Keratinocyte (primary cell): Measurements from ENCODE around the gene ARID3B. TPM values are rescaled to one million over a fixed set of nuclear protein-coding genes. Genes with fewer than 3 reads are reported as not detected.
A peak's percentile ranks its signal among the peaks of the same experiment; 100 is the strongest.

Source experiments
- DNase-seq: peaks from one replicate; pipeline ENCODE4 v3.0.0-alpha.2; 2011; ENCODE audit warnings: low read depth, missing footprints, low spot score
- FAIRE-seq: peaks from 2 replicates; lab custom pipeline; 2011; peaks lifted over from hg19 to GRCh38; lab: Jason Lieb, UNC
- H2AFZ ChIP-seq: 2 replicates; pipeline ENCODE4 v1.6.0; 2012; ENCODE audit warnings: low read length, control low read depth, inconsistent platforms; ENCODE audit not compliant: control insufficient read depth
- H3K27ac ChIP-seq: 2 replicates; pipeline ENCODE4 v1.5.1; 2011; ENCODE audit warnings: low read length; ENCODE audit not compliant: control insufficient read depth, insufficient read depth
- H3K27me3 ChIP-seq: 3 replicates; pipeline ENCODE4 v1.6.0; 2011; ENCODE audit warnings: low read length; ENCODE audit not compliant: control insufficient read depth, insufficient read depth; ENCODE audit errors: extremely low read depth
- H3K36me3 ChIP-seq, 2 experiments: 2 replicates in 1 of 2; 3 replicates in 1 of 2; pipeline ENCODE4 v1.5.1; 2011; ENCODE audit warnings: low read length in 2 of 2, mild to moderate bottlenecking in 1 of 2; ENCODE audit not compliant: control insufficient read depth in 2 of 2, insufficient read depth in 2 of 2; ENCODE audit errors: extremely low read depth in 1 of 2
- H3K4me1 ChIP-seq: 3 replicates; pipeline ENCODE4 v1.5.1; 2011; ENCODE audit warnings: low read length; ENCODE audit not compliant: control insufficient read depth, insufficient read depth; ENCODE audit errors: extremely low read depth
- H3K4me2 ChIP-seq: 3 replicates; pipeline ENCODE4 v1.6.0; 2011; ENCODE audit warnings: low read depth, low read length; ENCODE audit not compliant: control insufficient read depth, insufficient read depth; ENCODE audit errors: extremely low read depth
- H3K4me3 ChIP-seq, 3 experiments: fragments of 200-600 bp in 1 of 3; sonication (generic) in 1 of 3; 2 replicates in 2 of 3; 3 replicates in 1 of 3; pipeline ENCODE4 v1.5.1; 2011 to 2016; ENCODE audit warnings: low read length in 3 of 3, mild to moderate bottlenecking in 3 of 3, control low read depth in 2 of 3, inconsistent platforms in 1 of 3, low read depth in 1 of 3, mixed read lengths in 1 of 3, mixed run types in 1 of 3, moderate library complexity in 1 of 3; ENCODE audit not compliant: control insufficient read depth in 2 of 3, insufficient read depth in 2 of 3; ENCODE audit errors: extremely low read depth in 1 of 3
- H3K79me2 ChIP-seq: 2 replicates; pipeline ENCODE4 v1.6.0; 2012; ENCODE audit warnings: low read length; ENCODE audit not compliant: control insufficient read depth, insufficient read depth
- H3K9ac ChIP-seq: 3 replicates; pipeline ENCODE4 v1.6.0; 2011; ENCODE audit warnings: low read length; ENCODE audit not compliant: control insufficient read depth, insufficient read depth; ENCODE audit errors: extremely low read depth
- H3K9me1 ChIP-seq: 3 replicates; pipeline ENCODE4 v1.6.0; 2011; ENCODE audit warnings: low read length; ENCODE audit not compliant: control insufficient read depth, insufficient read depth; ENCODE audit errors: extremely low read depth
- H3K9me3 ChIP-seq: 2 replicates; pipeline ENCODE4 v1.5.1; 2012; ENCODE audit warnings: low read depth, low read length; ENCODE audit not compliant: control insufficient read depth
- H4K20me1 ChIP-seq: 3 replicates; pipeline ENCODE4 v1.6.0; 2011; ENCODE audit warnings: low read length; ENCODE audit not compliant: control insufficient read depth, insufficient read depth; ENCODE audit errors: extremely low read depth
- CTCF ChIP-seq, 3 experiments: IDR thresholded peaks in 1 of 3; conservative IDR thresholded peaks in 1 of 3; optimal IDR thresholded peaks in 1 of 3; 2 replicates in 2 of 3; 3 replicates in 1 of 3; pipeline versions ENCODE3 to v1.5.1; 2011; ENCODE audit warnings: low read length in 3 of 3, mild to moderate bottlenecking in 3 of 3, moderate library complexity in 2 of 3, control low read depth in 1 of 3, inconsistent platforms in 1 of 3; ENCODE audit not compliant: insufficient read depth in 2 of 3; ENCODE audit errors: extremely low read depth in 1 of 3
- EZH2 ChIP-seq: IDR thresholded peaks from one replicate; pipeline ENCODE4 v1.6.1; 2012; ENCODE audit warnings: inconsistent platforms, mild to moderate bottlenecking, low read length, moderate library complexity
- dilution Hi-C: fragments of 300-500 bp; cut with MboI; formaldehyde crosslinking; loops from one replicate; pipeline ENCODE4 v1.7.0; 2020; ENCODE audit warnings: low sequenced_read_pairs; ENCODE audit not compliant: extremely low pct_ligation_motif_present
- polyA plus RNA-seq, 5 experiments: library from polyadenylated mRNA; depleted of rRNA in 3 of 5; stranded (reverse) in 3 of 5; stranded (forward) in 1 of 5; unstranded in 1 of 5; fragments of >200 nt; gene quantifications; 1 replicate in 1 of 5; 2 replicates in 3 of 5; 3 replicates in 1 of 5; pipeline versions ENCODE4 v1.2.1 to v1.2.3, GENCODE V29; 2011 to 2012; ENCODE audit warnings: missing spikeins in 2 of 5, low read depth in 1 of 5, low replicate concordance in 1 of 5

The ARID3B gene
- polyA plus RNA-seq, 1 donor (not counting 4 experiments of a cell fraction or from before 2014, with no cell fraction given): 3.6 TPM

DNA sequence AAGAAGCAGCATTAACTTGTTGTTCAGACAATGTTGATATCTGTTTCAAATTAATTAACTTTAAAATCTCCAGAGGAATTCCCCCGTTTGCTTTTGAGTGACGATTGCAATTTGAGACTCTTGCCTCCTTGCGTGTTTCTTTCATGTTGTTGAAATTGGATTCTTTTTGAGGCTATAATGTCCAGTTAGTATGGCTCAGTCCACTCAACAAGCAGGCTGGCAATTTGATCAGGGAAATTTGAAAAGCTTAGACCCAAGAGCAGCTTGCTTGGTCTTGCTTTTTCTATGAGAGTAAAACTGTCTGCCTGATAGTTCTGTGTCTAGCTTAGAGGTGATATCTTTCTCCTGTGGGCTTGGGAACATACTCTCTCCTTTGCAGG, 2.0 kb downstream of the ARID3B start:
- Histone ChIP-seq H3K27ac (no peak overlapping the region), H3K4me1 (peaks cover 38% of the 10 kb centered on the region), H4K20me1 (peaks cover 12% of the 10 kb centered on the region), H3K79me2 (peaks cover 12% of the 10 kb centered on the region), H3K27me3 (no peaks in the 10 kb centered on the region), H3K36me3 (peaks cover 0 to 3% of the 10 kb centered on the region in 2 experiments), H3K9ac (no peak overlapping the region), H2AFZ (no peak overlapping the region), H3K9me1 (no peaks in the 10 kb centered on the region), H3K4me3 (no peak overlapping the region), H3K9me3 (no peaks in the 10 kb centered on the region), H3K4me2 (peak overlapping the region; percentile 97)
- dilution Hi-C loops: no loop called here
- DNase-seq: no peak
- FAIRE-seq: no peak
- TF ChIP-seq CTCF (optimal IDR thresholded peaks at IDR 0.05 in 1 of 3, IDR thresholded peaks at IDR 0.05 in 1 of 3, conservative IDR thresholded peaks at IDR 0.05 in 1 of 3; ENCODE audit: extremely low read depth in 1 of 3, insufficient read depth in 2 of 3, low read length in 3 of 3) (no peak), EZH2 (no peak)

DNA sequence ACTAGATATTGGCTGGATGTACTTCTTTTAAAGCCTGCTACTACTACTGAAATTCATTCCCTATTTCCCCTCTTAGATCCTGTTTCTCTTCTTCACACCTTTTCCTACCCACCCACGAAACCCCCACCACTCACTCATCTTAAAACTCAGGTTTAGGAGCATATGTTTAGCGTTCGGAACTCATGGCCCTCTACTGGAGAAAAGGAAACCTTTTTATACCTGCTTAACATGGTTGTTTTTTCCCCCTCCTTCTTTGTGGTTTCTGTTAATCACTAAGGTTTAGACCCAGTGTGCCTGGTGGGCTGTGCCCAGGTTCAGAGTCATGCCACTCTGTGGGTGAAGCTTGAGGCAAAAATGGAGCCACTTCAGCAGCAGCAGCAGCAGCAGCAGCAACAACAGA, 2.6 kb downstream of the ARID3B start:
- H3K27ac ChIP-seq: no peak overlapping the region
- H3K4me3 ChIP-seq: no peak overlapping the region
- H3K9me3 ChIP-seq: no peaks in the 10 kb centered on the region
- H3K79me2 ChIP-seq: peaks cover 17% of the 10 kb centered on the region
- H3K4me1 ChIP-seq: peaks cover 38% of the 10 kb centered on the region
- no peak overlapping the region for H2AFZ ChIP-seq
- H3K4me2 ChIP-seq: no peak overlapping the region
- no peak for DNase-seq
- no peaks in the 10 kb centered on the region for H3K9me1 ChIP-seq
- TF ChIP-seq EZH2: no peak
- TF ChIP-seq CTCF (optimal IDR thresholded peaks at IDR 0.05 in 1 of 3, IDR thresholded peaks at IDR 0.05 in 1 of 3, conservative IDR thresholded peaks at IDR 0.05 in 1 of 3; ENCODE audit: extremely low read depth in 1 of 3, insufficient read depth in 2 of 3, low read length in 3 of 3): peak in 2 of 3 experiments; percentile 14 to 37
- no peak overlapping the region for H3K9ac ChIP-seq
- peaks cover 0 to 4% of the 10 kb centered on the region in 2 experiments for H3K36me3 ChIP-seq
- peaks cover 16% of the 10 kb centered on the region for H4K20me1 ChIP-seq
- dilution Hi-C loops: no loop called here
- FAIRE-seq: no peak
- H3K27me3 ChIP-seq: no peaks in the 10 kb centered on the region
